Psoas muscle (tissue), 8 donors: Measurements from ENCODE around the gene DCAF4. TPM values are rescaled to one million over a fixed set of nuclear protein-coding genes. Genes with fewer than 3 reads are reported as not detected.

ENCODE experiments used
- ATAC-seq, 4 donors: fragments of 200-7000 bp; cut with Tn5 transposase; one replicate each; pipeline ENCODE4 v1.9.1; 2020; ENCODE audit warnings: moderate library complexity in 3 of 4, mild to moderate bottlenecking in 2 of 4
- DNase-seq, 2 donors: peaks; one replicate each; pipeline ENCODE4 v3.0.0-alpha.2; 2020
- H3K27ac ChIP-seq: fragments of 200-600 bp; one replicate; pipeline ENCODE4 v1.8.0; 2022
- H3K27me3 ChIP-seq, 3 donors: fragments of 200-600 bp in 1 of 3; one replicate each; pipeline versions ENCODE4 v1.6.1 to v1.8.0; 2013 to 2022; ENCODE audit warnings: low read length in 2 of 3, mild to moderate bottlenecking in 2 of 3, moderate library complexity in 1 of 3; ENCODE audit not compliant: insufficient read depth in 3 of 3
- H3K36me3 ChIP-seq, 2 donors: fragments of 200-600 bp in 1 of 2; one replicate each; pipeline versions ENCODE4 v1.6.1 to v1.8.0; 2013 to 2022; ENCODE audit warnings: low read depth in 1 of 2, mild to moderate bottlenecking in 1 of 2, moderate library complexity in 1 of 2; ENCODE audit not compliant: insufficient read depth in 1 of 2
- H3K4me1 ChIP-seq: fragments of 200-600 bp; one replicate; pipeline ENCODE4 v1.8.0; 2022
- H3K4me3 ChIP-seq: fragments of 200-600 bp; one replicate; pipeline ENCODE4 v1.8.0; 2022; ENCODE audit warnings: mild to moderate bottlenecking
- H3K9me3 ChIP-seq: fragments of 200-600 bp; one replicate; pipeline ENCODE4 v1.8.0; 2022
- WGBS, 3 donors: extraction: QIAGEN DNeasy Blood & Tissue Kit; methylation state at CpG; one replicate each; pipeline versions ENCODE4 v1.1.6 to v1.1.7; 2013; 5-methylcytosine and 5-hydroxymethylcytosine counted together
- intact Hi-C, 2 donors: fragments of 100-400 bp; cut with DNase I; formaldehyde crosslinking; loops; one replicate each; pipeline versions ENCODE4 v1.11.0 to v1.14.2; 2022
- polyA plus RNA-seq, 3 donors: library from polyadenylated mRNA; stranded (reverse); fragments of 200-250 nt; gene quantifications; one replicate each; pipeline ENCODE4 v1.2.3, GENCODE V29; 2013
- total RNA-seq, 4 donors: library from RNA; stranded (reverse); fragmentation: NEBNext Ultra II Directional in 2 of 4; extraction: Animal tissue kit (Norgen Biotek cat#: 25700) in 2 of 4; gene quantifications; one replicate each; pipeline versions ENCODE4 v1.2.1 to v1.2.4, GENCODE V29; 2021 to 2023
- TF ChIP-seq, protein P1 (sequence below): fragments of 200-600 bp; IDR thresholded peaks from one replicate; pipeline ENCODE4 v1.8.0; 2022; ENCODE audit warnings: antibody characterized with exemption
- donor health status: healthy with polysubstance abuse.
- donor health status: DM: no; HTN: no; CAD: no; lungs with moderate emphysema.
- donor health status: Bipolar disorder and iron deficiency.
- donor health status: healthy.
- donor health status: DM: yes; HTN: yes; CAD: no.
- donor health status: DM: no; HTN: no; CAD: no.
- donor health status: DM: no; HTN: no; CAD: no.
- donor health status: DM: yes; HTN: yes; CAD: no.

The DCAF4 gene
- total and polyA plus RNA-seq, 7 donors: 11.1 to 26.0 (median 18.1) TPM

DNA sequence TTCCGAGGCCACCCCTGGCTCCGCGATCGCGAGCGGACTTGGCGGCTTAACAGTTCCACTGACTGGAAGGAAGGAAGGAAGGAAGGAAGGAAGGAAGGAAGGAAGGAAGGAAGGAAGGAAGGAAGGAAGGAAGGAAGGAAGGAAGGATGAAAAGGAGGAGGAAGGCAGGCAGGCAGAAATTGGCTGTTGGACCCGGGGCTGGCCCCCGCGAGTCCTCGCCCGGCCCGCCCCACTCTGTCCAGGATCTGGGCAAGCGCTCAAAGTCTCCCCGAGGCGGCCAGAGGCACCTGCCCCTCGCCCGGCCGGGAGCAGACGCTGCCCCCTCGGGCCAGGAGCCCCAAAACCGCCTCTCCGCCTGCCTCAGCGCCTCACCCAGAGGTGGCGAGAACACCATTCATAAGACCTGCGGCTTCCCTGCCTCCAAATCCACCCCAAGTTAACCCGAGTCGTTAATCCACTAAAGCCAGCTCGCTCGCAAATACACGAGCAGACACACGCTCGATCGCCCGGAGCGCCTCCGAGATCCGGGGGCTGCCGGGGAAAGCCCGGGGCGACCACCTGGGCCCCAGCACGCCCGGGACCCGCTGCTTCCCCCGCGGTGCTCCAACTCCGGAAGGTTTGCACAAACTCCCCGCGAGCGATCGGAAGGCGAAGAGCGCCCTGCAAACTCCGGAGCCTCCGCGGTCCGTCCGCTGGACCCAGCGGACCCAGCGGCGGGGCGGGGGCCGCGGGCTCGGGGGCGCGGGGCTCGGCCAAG lies 33.2 kb upstream of the DCAF4 start:
- DNase-seq (peak; percentile 30 to 67), ATAC-seq (peak; percentile 17 to 34 (median 27))
- H3K4me1 ChIP-seq: peaks cover 44% of the 10 kb centered on the region
- H3K27ac ChIP-seq: peak overlapping the region; percentile 92
- no peaks in the 10 kb centered on the region for H3K36me3 ChIP-seq
- no peaks in the 10 kb centered on the region for H3K9me3 ChIP-seq
- peak overlapping the region; percentile 96 for H3K4me3 ChIP-seq
- TF ChIP-seq, protein P1, sequence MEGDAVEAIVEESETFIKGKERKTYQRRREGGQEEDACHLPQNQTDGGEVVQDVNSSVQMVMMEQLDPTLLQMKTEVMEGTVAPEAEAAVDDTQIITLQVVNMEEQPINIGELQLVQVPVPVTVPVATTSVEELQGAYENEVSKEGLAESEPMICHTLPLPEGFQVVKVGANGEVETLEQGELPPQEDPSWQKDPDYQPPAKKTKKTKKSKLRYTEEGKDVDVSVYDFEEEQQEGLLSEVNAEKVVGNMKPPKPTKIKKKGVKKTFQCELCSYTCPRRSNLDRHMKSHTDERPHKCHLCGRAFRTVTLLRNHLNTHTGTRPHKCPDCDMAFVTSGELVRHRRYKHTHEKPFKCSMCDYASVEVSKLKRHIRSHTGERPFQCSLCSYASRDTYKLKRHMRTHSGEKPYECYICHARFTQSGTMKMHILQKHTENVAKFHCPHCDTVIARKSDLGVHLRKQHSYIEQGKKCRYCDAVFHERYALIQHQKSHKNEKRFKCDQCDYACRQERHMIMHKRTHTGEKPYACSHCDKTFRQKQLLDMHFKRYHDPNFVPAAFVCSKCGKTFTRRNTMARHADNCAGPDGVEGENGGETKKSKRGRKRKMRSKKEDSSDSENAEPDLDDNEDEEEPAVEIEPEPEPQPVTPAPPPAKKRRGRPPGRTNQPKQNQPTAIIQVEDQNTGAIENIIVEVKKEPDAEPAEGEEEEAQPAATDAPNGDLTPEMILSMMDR: no peak
- intact Hi-C loops: loop anchor here in 1 of 2 donors (5.0 kb wide), 4 partner anchors 81 to 276 kb away; no protein-coding TSS in a partner anchor
- H3K27me3 ChIP-seq: peaks cover 0 to 7% (median 0%) of the 10 kb centered on the region in 3 donors
- 0 to 1% (median 1%) methylated on average over 41 to 68 of the region's 68 CpGs for WGBS, 3 donors

GRCh38 chr14:72893636-72894322 lies 32.5 kb upstream of the DCAF4 start, which contains the start of gene DPF3:
TSS of gene DPF3 (minus strand) at chr14:72894101. CDS start at chr14:72894088, 13 bp downstream.
- Histone ChIP-seq H3K4me3 (peak within 1 kb of the TSS; percentile 96), H3K36me3 (no peaks in the 10 kb centered on the region), H3K9me3 (no peaks in the 10 kb centered on the region), H3K27ac (peak within 1 kb of the TSS; percentile 92), H3K27me3 (peaks cover 0 to 7% (median 0%) of the 10 kb centered on the region in 3 donors), H3K4me1 (peaks cover 36% of the 10 kb centered on the region)
- peak; percentile 97 to 98 for DNase-seq
- TF ChIP-seq, protein P1: no peak
- intact Hi-C loops: loop anchor here in 1 of 2 donors (5.0 kb wide), 4 partner anchors 81 to 276 kb away; no protein-coding TSS in a partner anchor
- ATAC-seq: peak; percentile 94 to 98 (median 96)
- WGBS, 3 donors: 0 to 1% (median 0%) methylated on average over 34 to 54 of the region's 54 CpGs

- peak overlapping the region; percentile 92 for H3K27ac ChIP-seq
- ATAC-seq: no peak
- H3K4me1 ChIP-seq: peaks cover 31% of the 10 kb centered on the region
- TF ChIP-seq, protein P1: no peak
- H3K4me3 ChIP-seq: peak overlapping the region; percentile 96
- peaks cover 0 to 7% (median 0%) of the 10 kb centered on the region in 3 donors for H3K27me3 ChIP-seq
- H3K9me3 ChIP-seq: no peaks in the 10 kb centered on the region
- no peak for DNase-seq
- no peaks in the 10 kb centered on the region for H3K36me3 ChIP-seq
- WGBS, 3 donors: 0 to 1% (median 0%) methylated on average over 11 of the region's 11 CpGs
- intact Hi-C loops: loop anchor here in 1 of 2 donors (5.0 kb wide), 4 partner anchors 82 to 277 kb away; no protein-coding TSS in a partner anchor
These were observed 32.0 kb upstream of the DCAF4 start for GRCh38 chr14:72894323-72894622.

- H3K27ac ChIP-seq: peak overlapping the region; percentile 92
- WGBS, 3 donors: 2 to 3% (median 3%) methylated on average over 25 of the region's 25 CpGs
- peak; percentile 44 to 75 for DNase-seq
These were observed 31.5 kb upstream of the DCAF4 start for GRCh38 chr14:72894623-72895378.

More at GRCh38 chr14:72894623-72895378, 31.5 kb upstream of the DCAF4 start:
- Histone ChIP-seq H3K9me3 (no peaks in the 10 kb centered on the region), H3K4me1 (peaks cover 29% of the 10 kb centered on the region), H3K4me3 (peak overlapping the region; percentile 96), H3K27me3 (peaks cover 0 to 7% (median 0%) of the 10 kb centered on the region in 3 donors), H3K36me3 (no peaks in the 10 kb centered on the region)
- intact Hi-C loops: loop anchor here in 1 of 2 donors (5.0 kb wide), 4 partner anchors 82 to 278 kb away; no protein-coding TSS in a partner anchor
- peak; percentile 79 to 85 (median 82) for ATAC-seq
- TF ChIP-seq, protein P1: no peak
